Hepatocyte (in vitro differentiated cells): Measurements from ENCODE around the gene ASB10. TPM values are rescaled to one million over a fixed set of nuclear protein-coding genes. Genes with fewer than 3 reads are reported as not detected.

Experiments used
- DNase-seq: peaks from one replicate; pipeline ENCODE4 v3.0.0-alpha.2; 2016; ENCODE audit warnings: low spot score
- H2AFZ ChIP-seq: fragments of 200-600 bp; sonication (generic); 2 replicates; pipeline ENCODE4 v1.6.0; 2016; ENCODE audit warnings: antibody characterized with exemption, mild to moderate bottlenecking
- H3K27ac ChIP-seq: fragments of 200-600 bp; sonication (generic); 2 replicates; pipeline ENCODE4 v1.5.1; 2016; ENCODE audit warnings: mild to moderate bottlenecking
- H3K27me3 ChIP-seq: fragments of 200-600 bp; sonication (generic); 2 replicates; pipeline ENCODE4 v1.6.1; 2016
- H3K36me3 ChIP-seq: fragments of 200-600 bp; sonication (generic); replicated peaks from 2 replicates; pipeline ENCODE4 v1.5.1; 2016; ENCODE audit warnings: low read depth; ENCODE audit not compliant: insufficient read depth
- H3K4me1 ChIP-seq: fragments of 200-600 bp; sonication (generic); 2 replicates; pipeline ENCODE4 v1.5.1; 2016; ENCODE audit warnings: mild to moderate bottlenecking, moderate library complexity; ENCODE audit not compliant: insufficient read depth
- H3K4me2 ChIP-seq: fragments of 200-600 bp; sonication (generic); 2 replicates; pipeline ENCODE4 v1.6.0; 2016
- H3K4me3 ChIP-seq: fragments of 200-600 bp; sonication (generic); 2 replicates; pipeline ENCODE4 v1.5.1; 2016; ENCODE audit warnings: mild to moderate bottlenecking
- H3K79me2 ChIP-seq: fragments of 200-600 bp; sonication (generic); 2 replicates; pipeline ENCODE4 v1.6.0; 2017; ENCODE audit warnings: mild to moderate bottlenecking
- H3K9me2 ChIP-seq: fragments of 200-600 bp; sonication (generic); replicated peaks from 2 replicates; pipeline ENCODE4 v1.6.0; 2017; ENCODE audit warnings: mild to moderate bottlenecking; ENCODE audit not compliant: insufficient read depth
- H3K9me3 ChIP-seq: fragments of 200-600 bp; sonication (generic); 2 replicates; pipeline ENCODE4 v1.5.1; 2016; ENCODE audit warnings: low read depth, mild to moderate bottlenecking
- H4K20me1 ChIP-seq: fragments of 200-600 bp; sonication (generic); 2 replicates; pipeline ENCODE4 v1.6.0; 2016; ENCODE audit warnings: mild to moderate bottlenecking; ENCODE audit not compliant: insufficient read depth, poor library complexity, severe bottlenecking
- CTCF ChIP-seq: fragments of 200-600 bp; sonication (generic); IDR thresholded peaks from 2 replicates; pipeline ENCODE4 v1.5.1; 2016; ENCODE audit warnings: antibody characterized with exemption, mild to moderate bottlenecking; ENCODE audit not compliant: poor library complexity
- EZH2 ChIP-seq: fragments of 200-600 bp; sonication (generic); IDR thresholded peaks from 2 replicates; pipeline ENCODE4 v1.6.1; 2016; ENCODE audit warnings: antibody characterized with exemption, mild to moderate bottlenecking, borderline replicate concordance
- EZH2phosphoT487 ChIP-seq: fragments of 200-600 bp; sonication (generic); IDR thresholded peaks from one replicate; pipeline ENCODE4 v1.6.1; 2018; ENCODE audit warnings: antibody characterized with exemption, mild to moderate bottlenecking, low read depth, moderate library complexity; ENCODE audit not compliant: unreplicated experiment, severe bottlenecking
- WGBS: methylation state at CpG from one replicate; pipeline ENCODE4 v1.1.6; 2016; ENCODE audit warnings: low lambda C conversion rate; ENCODE audit errors: missing lambda C conversion rate; 5-methylcytosine and 5-hydroxymethylcytosine counted together
- polyA plus RNA-seq: library from polyadenylated mRNA; unstranded; fragments of >200 nt; fragmentation: Nextera tagmentation; extraction: Ambion mirVana; gene quantifications from 2 replicates; pipeline ENCODE4 v1.2.1, GENCODE V29; 2016
- total RNA-seq: library from RNA; depleted of rRNA; stranded (reverse); fragments of >200 nt; gene quantifications from 2 replicates; pipeline ENCODE4 v1.2.3, GENCODE V29; 2014

Gene ASB10
- total and polyA plus RNA-seq, 2 experiments from 2014 or later, result not detected

GRCh38 chr7:151202836-151203235, 15.8 kb upstream of the ASB10 start:
- no peak overlapping the region for H3K4me3 ChIP-seq
- no peak for TF ChIP-seq CTCF
- no peak for TF ChIP-seq EZH2phosphoT487
- TF ChIP-seq EZH2, result no peak
- no peaks in the 10 kb centered on the region for H3K9me3 ChIP-seq
- no peak for DNase-seq
- H3K9me2 ChIP-seq, result no peaks in the 10 kb centered on the region
- H3K27me3 ChIP-seq, result no peaks in the 10 kb centered on the region
- no peaks in the 10 kb centered on the region for H3K4me1 ChIP-seq
- WGBS, result 93% methylated on average over 9 of the region's 9 CpGs
- no peak overlapping the region for H3K4me2 ChIP-seq
- no peak overlapping the region for H2AFZ ChIP-seq
- H3K27ac ChIP-seq, result no peak overlapping the region
- H3K79me2 ChIP-seq, result no peaks in the 10 kb centered on the region
- no peaks in the 10 kb centered on the region for H4K20me1 ChIP-seq
- H3K36me3 ChIP-seq, result no peaks in the 10 kb centered on the region

- Histone ChIP-seq H3K4me2 (no peak overlapping the region), H3K4me1 (no peaks in the 10 kb centered on the region), H2AFZ (no peak overlapping the region), H3K9me2 (no peaks in the 10 kb centered on the region), H3K79me2 (no peaks in the 10 kb centered on the region), H3K27me3 (no peaks in the 10 kb centered on the region), H3K4me3 (no peak overlapping the region), H4K20me1 (no peaks in the 10 kb centered on the region), H3K9me3 (no peaks in the 10 kb centered on the region), H3K27ac (no peak overlapping the region), H3K36me3 (no peaks in the 10 kb centered on the region)
- 89% methylated on average over 4 of the region's 4 CpGs for WGBS
- TF ChIP-seq CTCF, result no peak
- no peak for DNase-seq
Measured at GRCh38 chr7:151201751-151202150, 14.7 kb upstream of the ASB10 start.

GRCh38 chr7:151201344-151201743, 14.3 kb upstream of the ASB10 start:
- Histone ChIP-seq H3K79me2 (no peaks in the 10 kb centered on the region), H3K4me2 (no peak overlapping the region), H3K27me3 (no peaks in the 10 kb centered on the region), H3K9me2 (no peaks in the 10 kb centered on the region), H3K27ac (no peak overlapping the region), H3K9me3 (no peaks in the 10 kb centered on the region), H2AFZ (no peak overlapping the region), H3K4me3 (no peak overlapping the region), H3K4me1 (no peaks in the 10 kb centered on the region), H3K36me3 (no peaks in the 10 kb centered on the region), H4K20me1 (no peaks in the 10 kb centered on the region)
- no peak for DNase-seq
- TF ChIP-seq EZH2 (no peak), EZH2phosphoT487 (no peak), CTCF (no peak)
- WGBS, result 80% methylated on average over 3 of the region's 3 CpGs
